ENCODE data around the gene CACNA1D. TPM values are rescaled to one million over a fixed set of nuclear protein-coding genes. Genes with fewer than 3 reads are reported as not detected.
A peak's percentile ranks its signal among the peaks of the same experiment; 100 is the strongest.

Gene CACNA1D
- total RNA-seq, 8 experiments from 2014 or later, result 1.2 to 15.3 (median 5.9) TPM

- in situ Hi-C loops (cut with MboI; ENCODE audit: low pct_unique_long_range_greater_than_20kb in 2 of 9, low sequenced_read_pairs in 9 of 9, unreplicated experiment in 9 of 9), result loop anchor here in 6 of 9 experiments (10.0 to 25.0 kb wide), 4 partner anchors 326 to 426 kb away; no protein-coding TSS in a partner anchor
- H3K27ac ChIP-seq, result no peak overlapping the region
- 20 to 29% (median 24%) methylated on average over 1 to 2 of the region's 4 CpGs; no CpG with 5 or more reads in 7 of the 10 experiments for WGBS, 10 experiments
- peaks cover 0 to 7% of the 10 kb centered on the region in 2 donors for H3K4me1 ChIP-seq (replicated peaks in 1 of 2)
- no peak for ATAC-seq (replicated peaks in 6 of 8)
- H3K4me3 ChIP-seq, result no peak overlapping the region
Measured at GRCh38 chr3:53712817-53713388, 218.5 kb downstream of the CACNA1D start.

DNA sequence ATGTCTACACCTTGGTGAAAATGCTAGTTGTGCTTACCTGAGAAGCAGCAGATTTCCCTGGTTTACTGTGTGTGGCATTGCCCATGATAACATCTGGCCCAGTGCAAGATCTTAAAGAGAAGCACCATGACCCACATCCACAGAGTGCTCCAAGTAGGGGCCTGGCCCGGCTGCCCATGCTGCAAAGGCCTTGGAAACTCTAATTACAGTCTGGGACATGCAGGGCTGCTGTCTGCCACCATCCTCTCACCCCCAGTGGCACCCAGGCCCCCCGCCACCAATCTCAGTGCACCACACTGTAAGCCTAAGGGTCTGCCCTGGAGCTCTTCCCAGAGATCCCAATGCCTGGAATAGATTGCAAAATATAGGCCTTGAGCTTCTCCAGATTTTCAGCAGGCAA is 219.2 kb downstream of the CACNA1D start:
- in situ Hi-C loops (cut with MboI; ENCODE audit: low pct_unique_long_range_greater_than_20kb in 2 of 9, low sequenced_read_pairs in 9 of 9, unreplicated experiment in 9 of 9), result loop anchor here in 6 of 9 experiments (10.0 to 25.0 kb wide), 4 partner anchors 326 to 426 kb away; no protein-coding TSS in a partner anchor
- WGBS, 10 experiments, result 33 to 100% (median 60%) methylated on average over 1 to 2 of the region's 2 CpGs; no CpG with 5 or more reads in 6 of the 10 experiments
- H3K27ac ChIP-seq, result no peak overlapping the region
- no peak overlapping the region for H3K4me3 ChIP-seq
- no peak for ATAC-seq (replicated peaks in 6 of 8)
- peaks cover 0 to 4% of the 10 kb centered on the region in 2 donors for H3K4me1 ChIP-seq (replicated peaks in 1 of 2)

DNA sequence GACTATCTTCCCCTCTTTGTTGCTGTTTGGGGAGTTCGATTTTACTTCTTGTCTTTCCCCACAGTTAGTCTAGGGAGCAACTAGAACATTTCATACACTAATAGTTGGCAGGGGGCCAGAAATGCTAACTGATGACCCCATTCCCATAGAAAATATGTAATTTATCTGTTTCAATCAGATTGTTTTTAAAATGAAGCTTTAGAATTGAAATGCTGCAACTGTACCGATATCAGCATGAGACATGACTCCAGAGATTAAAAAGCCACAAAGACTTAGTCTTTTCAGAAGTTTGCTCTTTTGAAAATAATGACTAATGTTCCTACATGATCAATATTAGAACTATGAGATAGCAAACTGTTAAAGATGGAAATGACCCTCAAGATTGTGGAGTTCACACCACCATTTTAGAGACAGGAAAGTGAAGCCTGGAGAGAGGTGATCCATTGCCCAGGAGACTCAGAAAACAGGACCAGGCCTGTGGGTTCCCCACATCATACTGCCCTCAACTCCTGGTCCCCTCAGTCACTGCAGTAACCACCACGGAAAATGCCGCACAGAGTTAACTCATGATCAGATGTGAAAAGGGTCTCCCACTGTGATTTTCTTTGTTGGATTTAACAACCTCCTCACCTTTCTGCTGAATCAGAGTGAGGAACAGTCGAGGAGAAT is 221.5 kb downstream of the CACNA1D start:
- whole genome bisulfite sequencing, 10 experiments, result 0 to 89% (median 54%) methylated on average over 1 to 5 of the region's 5 CpGs; no CpG with 5 or more reads in 1 of the 10 experiments
- H3K4me3 ChIP-seq, result no peak overlapping the region
- in situ Hi-C loops (cut with MboI; ENCODE audit: low pct_unique_long_range_greater_than_20kb in 2 of 9, low sequenced_read_pairs in 9 of 9, unreplicated experiment in 9 of 9), result loop anchor here in 6 of 9 experiments (10.0 to 25.0 kb wide), 4 partner anchors 329 to 429 kb away; no protein-coding TSS in a partner anchor
- H3K4me1 ChIP-seq (replicated peaks in 1 of 2), result peaks cover 0 to 1% of the 10 kb centered on the region in 2 donors
- H3K27ac ChIP-seq, result no peak overlapping the region
- ATAC-seq (replicated peaks in 6 of 8), result no peak

DNA sequence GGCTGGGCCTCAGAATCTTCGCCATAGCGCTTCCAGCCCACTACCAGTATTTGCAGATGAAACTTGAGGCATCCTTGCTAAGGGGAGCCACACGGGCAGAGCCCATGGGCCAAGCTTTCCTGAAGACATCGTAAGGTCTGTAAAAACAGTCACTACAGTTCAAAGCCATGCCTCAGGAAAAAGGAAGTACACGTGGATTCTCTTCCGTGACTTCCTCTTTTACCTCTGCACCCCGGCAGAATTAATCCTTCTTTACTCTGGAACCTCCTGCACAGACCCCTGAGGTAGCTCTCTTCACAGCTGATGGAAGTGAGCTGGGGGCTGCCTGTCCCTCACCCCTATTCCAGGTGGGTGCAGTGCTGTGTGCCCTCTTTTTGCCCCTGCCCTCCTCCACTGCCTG is 222.6 kb downstream of the CACNA1D start:
- H3K27ac ChIP-seq, result no peak overlapping the region
- H3K4me1 ChIP-seq (replicated peaks in 1 of 2), result peaks cover 0 to 5% of the 10 kb centered on the region in 2 donors
- in situ Hi-C loops (cut with MboI; ENCODE audit: low pct_unique_long_range_greater_than_20kb in 2 of 9, low sequenced_read_pairs in 9 of 9, unreplicated experiment in 9 of 9), result loop anchor here in 6 of 9 experiments (10.0 to 25.0 kb wide), 4 partner anchors 330 to 430 kb away; no protein-coding TSS in a partner anchor
- no peak for ATAC-seq (replicated peaks in 6 of 8)
- H3K4me3 ChIP-seq, result no peak overlapping the region
- 61 to 92% (median 68%) methylated on average over 2 to 6 of the region's 7 CpGs; no CpG with 5 or more reads in 5 of the 10 experiments for WGBS, 10 experiments

DNA sequence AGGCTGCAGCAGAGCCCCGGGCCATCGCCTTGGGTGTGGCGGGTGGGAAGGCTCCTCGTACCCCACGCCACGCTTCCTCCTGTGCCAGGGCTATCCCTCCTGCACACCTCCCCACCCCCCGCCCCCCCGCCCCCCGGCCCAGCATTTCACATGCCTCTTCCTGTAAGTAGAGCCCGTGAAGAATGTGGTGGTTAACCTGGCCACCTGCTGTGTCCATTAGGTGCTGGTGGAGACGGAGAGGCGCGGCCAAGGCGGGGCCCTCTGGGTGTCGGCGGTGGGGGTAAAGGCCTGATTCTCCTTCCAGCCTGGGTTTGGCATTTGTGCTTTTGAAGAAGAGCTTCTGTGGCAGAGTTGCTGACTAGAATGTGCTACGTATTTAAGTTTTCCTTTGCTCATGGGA is 224.1 kb downstream of the CACNA1D start:
- no peak for ATAC-seq (replicated peaks in 6 of 8)
- Histone ChIP-seq H3K4me3 (no peak overlapping the region), H3K4me1 (replicated peaks in 1 of 2) (peaks cover 0 to 5% of the 10 kb centered on the region in 2 donors), H3K27ac (no peak overlapping the region)
- 100% methylated on average over 1 of the region's 17 CpGs; no CpG with 5 or more reads in 9 of the 10 experiments for WGBS, 10 experiments
- in situ Hi-C loops (cut with MboI; ENCODE audit: low pct_unique_long_range_greater_than_20kb in 2 of 9, low sequenced_read_pairs in 9 of 9, unreplicated experiment in 9 of 9), result loop anchor here in 6 of 9 experiments (10.0 to 25.0 kb wide), 4 partner anchors 331 to 431 kb away; no protein-coding TSS in a partner anchor

DNA sequence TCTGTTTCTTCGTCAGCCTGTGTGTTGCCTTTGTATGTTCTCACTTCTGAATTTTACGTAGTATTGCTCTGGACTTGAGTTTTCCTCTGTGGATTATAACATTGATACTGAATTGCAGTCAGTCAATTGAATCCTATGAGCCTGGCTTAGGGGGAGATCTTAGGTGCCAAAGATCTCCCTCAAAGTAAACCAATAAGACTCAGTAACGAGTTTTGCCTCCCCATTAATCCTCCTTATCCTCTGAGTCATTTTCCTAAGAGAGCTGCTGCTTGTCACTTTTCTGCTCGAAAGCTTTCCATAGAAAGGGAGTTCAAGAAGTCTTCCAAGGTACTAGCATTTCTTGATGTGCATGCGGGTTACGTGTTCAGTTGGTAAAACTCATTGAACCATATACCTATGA is 225.4 kb downstream of the CACNA1D start:
- in situ Hi-C loops (cut with MboI; ENCODE audit: low pct_unique_long_range_greater_than_20kb in 2 of 9, low sequenced_read_pairs in 9 of 9, unreplicated experiment in 9 of 9), result loop anchor here in 6 of 9 experiments (10.0 to 25.0 kb wide), 4 partner anchors 332 to 432 kb away; no protein-coding TSS in a partner anchor
- 17 to 89% (median 83%) methylated on average over 1 to 6 of the region's 6 CpGs; no CpG with 5 or more reads in 1 of the 10 experiments for WGBS, 10 experiments
- ATAC-seq (replicated peaks in 6 of 8), result no peak
- peaks cover 0 to 5% of the 10 kb centered on the region in 2 donors for H3K4me1 ChIP-seq (replicated peaks in 1 of 2)
- H3K4me3 ChIP-seq, result no peak overlapping the region
- no peak overlapping the region for H3K27ac ChIP-seq

- H3K27ac ChIP-seq, result no peak overlapping the region
- H3K4me1 ChIP-seq (replicated peaks in 1 of 2), result peaks cover 2 to 5% of the 10 kb centered on the region in 2 donors
- ATAC-seq (replicated peaks in 6 of 8), result peak in 5 of 8 experiments; percentile 23 to 81 (median 58)
- no peak overlapping the region for H3K4me3 ChIP-seq
- WGBS, 10 experiments, result 0 to 90% (median 69%) methylated on average over 2 to 6 of the region's 6 CpGs; no CpG with 5 or more reads in 3 of the 10 experiments
- in situ Hi-C loops (cut with MboI; ENCODE audit: low pct_unique_long_range_greater_than_20kb in 2 of 9, low sequenced_read_pairs in 9 of 9, unreplicated experiment in 9 of 9), result loop anchor here in 5 of 9 experiments (25.0 kb wide), 3 partner anchors 334 to 434 kb away; no protein-coding TSS in a partner anchor
Measured at GRCh38 chr3:53721187-53722119, 227.0 kb downstream of the CACNA1D start.

DNA sequence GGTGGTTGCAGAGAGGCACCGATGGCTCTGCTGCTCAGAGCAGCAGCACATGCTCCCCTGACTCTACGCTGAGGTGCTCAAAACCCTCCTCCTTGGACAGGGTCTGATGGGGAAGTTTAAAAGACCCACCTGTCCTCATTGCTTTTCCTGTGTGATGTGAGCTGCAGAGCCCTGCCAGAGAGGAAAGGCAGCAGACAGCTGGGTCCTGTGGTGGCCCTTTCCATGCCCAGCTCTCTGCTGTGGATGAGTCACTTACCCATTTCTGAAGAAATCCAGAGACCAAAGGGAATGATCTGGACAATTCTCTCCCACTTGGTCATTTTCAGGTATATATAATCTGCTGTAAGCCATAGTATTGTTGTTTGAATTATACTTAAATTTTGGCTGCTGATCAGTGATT is 230.2 kb downstream of the CACNA1D start:
- 60 to 100% methylated on average over 1 of the region's 2 CpGs; no CpG with 5 or more reads in 8 of the 10 experiments for WGBS, 10 experiments
- in situ Hi-C loops (cut with MboI; ENCODE audit: low pct_unique_long_range_greater_than_20kb in 2 of 9, low sequenced_read_pairs in 9 of 9, unreplicated experiment in 9 of 9), result loop anchor here in 5 of 9 experiments (25.0 kb wide), 3 partner anchors 337 to 437 kb away; no protein-coding TSS in a partner anchor

DNA sequence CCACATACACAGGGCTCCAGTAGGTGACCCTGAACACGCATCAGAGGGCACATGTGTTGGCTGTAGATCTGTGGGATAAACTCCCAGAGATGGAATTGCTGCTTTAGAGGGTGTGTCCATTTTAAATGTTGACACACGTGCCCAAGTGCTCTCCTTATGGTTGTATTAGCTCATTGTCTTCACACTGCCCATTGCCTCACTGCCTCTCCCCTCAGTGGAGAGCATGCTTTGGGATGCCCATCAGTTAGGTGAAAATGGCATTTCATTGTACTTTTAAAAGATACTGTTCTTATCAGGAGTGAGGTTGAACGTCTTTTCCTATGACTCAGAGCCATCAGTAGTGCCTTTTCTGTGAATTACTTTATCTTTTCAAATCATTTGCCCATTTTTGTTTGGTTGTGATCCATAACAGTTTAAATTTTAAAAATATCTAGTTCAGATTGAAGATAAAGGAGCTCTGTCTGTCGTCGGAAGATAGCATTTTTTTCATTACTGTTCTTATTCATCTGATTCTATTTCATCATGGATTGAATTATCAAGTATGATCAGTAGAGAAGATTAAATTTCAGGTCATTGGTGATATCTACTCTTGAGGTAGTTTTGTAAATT is 231.1 kb downstream of the CACNA1D start:
- Histone ChIP-seq H3K27ac (no peak overlapping the region), H3K4me1 (replicated peaks in 1 of 2) (peaks cover 13 to 15% of the 10 kb centered on the region in 2 donors), H3K4me3 (no peak overlapping the region)
- WGBS, 10 experiments, result 0 to 92% (median 80%) methylated on average over 1 to 5 of the region's 5 CpGs
- in situ Hi-C loops (cut with MboI; ENCODE audit: low pct_unique_long_range_greater_than_20kb in 2 of 9, low sequenced_read_pairs in 9 of 9, unreplicated experiment in 9 of 9), result no loop called here
- peak in 2 of 8 experiments; percentile 49 to 61 for ATAC-seq (replicated peaks in 6 of 8)

More for the DNA sequence above, 230.2 kb downstream of the CACNA1D start:
- H3K4me1 ChIP-seq (replicated peaks in 1 of 2), result peaks cover 13 to 15% of the 10 kb centered on the region in 2 donors
- H3K27ac ChIP-seq, result no peak overlapping the region
- no peak overlapping the region for H3K4me3 ChIP-seq
- ATAC-seq (replicated peaks in 6 of 8), result no peak

DNA sequence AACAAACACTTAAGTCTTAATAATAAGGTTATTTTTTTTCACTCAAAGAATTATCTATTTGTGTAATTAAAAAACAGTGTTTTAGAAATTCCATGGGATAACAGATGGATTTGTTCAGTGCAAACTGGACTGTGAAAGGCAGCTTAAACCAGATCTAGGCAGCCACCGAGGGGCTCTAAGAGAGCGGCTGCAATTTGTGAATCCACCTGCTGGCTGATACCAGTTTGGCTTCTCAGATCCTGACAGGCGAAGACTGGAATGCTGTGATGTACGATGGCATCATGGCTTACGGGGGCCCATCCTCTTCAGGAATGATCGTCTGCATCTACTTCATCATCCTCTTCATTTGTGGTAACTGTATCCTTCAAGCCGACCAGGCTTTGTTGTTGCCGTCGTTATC is 232.2 kb downstream of the CACNA1D start:
- in situ Hi-C loops (cut with MboI; ENCODE audit: low pct_unique_long_range_greater_than_20kb in 2 of 9, low sequenced_read_pairs in 9 of 9, unreplicated experiment in 9 of 9), result no loop called here
- Histone ChIP-seq H3K4me1 (replicated peaks in 1 of 2) (peaks cover 9 to 15% of the 10 kb centered on the region in 2 donors), H3K4me3 (no peak overlapping the region), H3K27ac (peak overlapping the region; percentile 56 to 59)
- ATAC-seq (replicated peaks in 6 of 8), result peak in 5 of 8 experiments; percentile 59 to 77 (median 63)
- 40 to 91% (median 64%) methylated on average over 2 to 9 of the region's 9 CpGs; no CpG with 5 or more reads in 5 of the 10 experiments for WGBS, 10 experiments

DNA sequence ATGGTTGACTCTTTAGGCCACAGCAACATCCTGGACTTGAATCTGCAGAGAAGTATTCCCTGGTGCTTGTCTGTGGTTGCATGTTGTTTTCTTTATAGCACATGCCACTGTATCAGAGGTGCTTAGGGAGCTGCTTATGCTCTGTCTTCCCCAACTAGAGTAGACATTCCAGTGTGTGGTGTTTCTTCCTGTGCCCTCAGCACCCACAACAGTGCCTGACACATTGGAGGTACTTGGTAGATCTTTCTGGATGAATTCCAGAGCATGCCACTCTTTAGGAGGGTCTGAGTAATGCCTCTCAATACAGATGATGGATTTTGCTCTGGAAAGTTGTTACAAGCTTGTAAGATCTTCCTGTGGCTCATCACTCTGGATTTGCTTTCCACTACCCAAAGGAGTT is 234.2 kb downstream of the CACNA1D start:
- peaks cover 9 to 15% of the 10 kb centered on the region in 2 donors for H3K4me1 ChIP-seq (replicated peaks in 1 of 2)
- ATAC-seq (replicated peaks in 6 of 8), result no peak
- no peak overlapping the region for H3K4me3 ChIP-seq
- in situ Hi-C loops (cut with MboI; ENCODE audit: low pct_unique_long_range_greater_than_20kb in 2 of 9, low sequenced_read_pairs in 9 of 9, unreplicated experiment in 9 of 9), result no loop called here
- H3K27ac ChIP-seq, result no peak overlapping the region

DNA sequence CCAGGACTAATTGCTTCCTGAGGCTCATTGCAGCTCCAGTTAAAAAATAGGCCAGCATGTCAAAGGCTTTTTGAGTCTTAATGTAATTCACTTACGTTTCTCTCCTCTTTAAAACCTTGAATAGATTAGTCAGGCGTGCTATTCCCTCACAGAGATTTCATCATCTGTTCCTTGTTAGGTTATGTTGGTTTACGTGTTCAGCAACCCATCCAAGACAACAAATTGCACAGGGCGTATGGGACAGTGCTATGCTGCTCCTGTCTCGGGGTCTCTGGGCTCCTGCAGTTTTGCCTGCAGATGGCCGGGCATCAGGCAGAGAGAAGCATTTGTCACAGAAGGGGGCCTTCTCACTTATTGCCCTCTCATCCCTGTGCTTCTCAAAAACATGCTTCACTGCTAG is 234.7 kb downstream of the CACNA1D start:
- 6 to 89% (median 65%) methylated on average over 2 to 6 of the region's 6 CpGs; no CpG with 5 or more reads in 2 of the 10 experiments for WGBS, 10 experiments

More for the DNA sequence above, 234.7 kb downstream of the CACNA1D start:
- in situ Hi-C loops (cut with MboI; ENCODE audit: low pct_unique_long_range_greater_than_20kb in 2 of 9, low sequenced_read_pairs in 9 of 9, unreplicated experiment in 9 of 9), result no loop called here
- H3K27ac ChIP-seq, result no peak overlapping the region
- ATAC-seq (replicated peaks in 6 of 8), result peak in 6 of 8 experiments; percentile 24 to 87 (median 66)
- no peak overlapping the region for H3K4me3 ChIP-seq
- H3K4me1 ChIP-seq (replicated peaks in 1 of 2), result peaks cover 9 to 15% of the 10 kb centered on the region in 2 donors

Data from motor neuron (in vitro differentiated cells).